ENCODE results near the gene RSPO4.
"Not testable (repeated sequence)": the region's sequence is repeated elsewhere in the genome, so short reads cannot be mapped to it uniquely, and the experiment has no call there.

RSPO4 gene

DNA sequence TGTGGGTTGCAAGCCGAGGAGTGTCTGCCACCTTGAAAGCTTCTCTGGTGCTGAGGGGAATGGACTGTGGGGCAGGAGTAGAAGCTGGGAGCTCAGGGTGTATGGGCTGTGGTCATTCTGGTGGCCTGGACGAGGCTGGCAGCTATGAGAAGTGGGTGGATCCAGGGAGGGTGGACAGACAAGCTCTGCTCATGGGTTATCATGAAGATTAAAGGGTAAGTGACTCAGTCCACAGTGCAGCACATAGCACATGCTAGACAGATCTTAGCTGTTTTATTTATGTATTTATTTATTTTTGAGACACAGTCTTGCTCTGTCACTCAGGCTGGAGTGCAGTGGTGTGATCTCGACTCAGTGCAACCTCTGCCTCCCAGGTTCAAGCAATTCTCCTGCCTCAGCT, 13.8 kb downstream of the RSPO4 start:
- no peak overlapping the region for H3K4me2 ChIP-seq (ENCODE audit: insufficient read depth, low read length)
- H3K4me3 ChIP-seq (ENCODE audit: low read depth in 1 of 2, low read length in 2 of 2): no peak overlapping the region
- no peak for ATAC-seq (ENCODE audit: insufficient read depth, low read depth)
- no peaks in the 10 kb centered on the region for H3K79me2 ChIP-seq (ENCODE audit: insufficient read depth, low read length)
- DNase-seq: no peak
- H3K27me3 ChIP-seq (ENCODE audit: insufficient read depth, low read length, poor library complexity): no peaks in the 10 kb centered on the region
- H2AFZ ChIP-seq (ENCODE audit: low read depth, low read length): no peak overlapping the region
- no peaks in the 10 kb centered on the region for H4K20me1 ChIP-seq (ENCODE audit: insufficient read depth, low read length)
- H3K9ac ChIP-seq (ENCODE audit: low read depth, low read length): no peak overlapping the region
- TF ChIP-seq, protein P1, sequence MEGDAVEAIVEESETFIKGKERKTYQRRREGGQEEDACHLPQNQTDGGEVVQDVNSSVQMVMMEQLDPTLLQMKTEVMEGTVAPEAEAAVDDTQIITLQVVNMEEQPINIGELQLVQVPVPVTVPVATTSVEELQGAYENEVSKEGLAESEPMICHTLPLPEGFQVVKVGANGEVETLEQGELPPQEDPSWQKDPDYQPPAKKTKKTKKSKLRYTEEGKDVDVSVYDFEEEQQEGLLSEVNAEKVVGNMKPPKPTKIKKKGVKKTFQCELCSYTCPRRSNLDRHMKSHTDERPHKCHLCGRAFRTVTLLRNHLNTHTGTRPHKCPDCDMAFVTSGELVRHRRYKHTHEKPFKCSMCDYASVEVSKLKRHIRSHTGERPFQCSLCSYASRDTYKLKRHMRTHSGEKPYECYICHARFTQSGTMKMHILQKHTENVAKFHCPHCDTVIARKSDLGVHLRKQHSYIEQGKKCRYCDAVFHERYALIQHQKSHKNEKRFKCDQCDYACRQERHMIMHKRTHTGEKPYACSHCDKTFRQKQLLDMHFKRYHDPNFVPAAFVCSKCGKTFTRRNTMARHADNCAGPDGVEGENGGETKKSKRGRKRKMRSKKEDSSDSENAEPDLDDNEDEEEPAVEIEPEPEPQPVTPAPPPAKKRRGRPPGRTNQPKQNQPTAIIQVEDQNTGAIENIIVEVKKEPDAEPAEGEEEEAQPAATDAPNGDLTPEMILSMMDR (IDR thresholded peaks at IDR 0.05; ENCODE audit: borderline replicate concordance, extremely low read depth, low read length, poor library complexity, severe bottlenecking): no peak
- no peak for TF ChIP-seq EZH2 (IDR thresholded peaks at IDR 0.05; ENCODE audit: borderline replicate concordance, low read depth, low read length, severe bottlenecking)
- no peak overlapping the region for H3K27ac ChIP-seq (ENCODE audit: low read length)
- no peaks in the 10 kb centered on the region for H3K36me3 ChIP-seq (ENCODE audit: insufficient read depth, low read length)
- no peaks in the 10 kb centered on the region for H3K4me1 ChIP-seq (ENCODE audit: insufficient read depth, low read length)
- H3K9me3 ChIP-seq (ENCODE audit: insufficient read depth, low read length, severe bottlenecking): no peaks in the 10 kb centered on the region

DNA sequence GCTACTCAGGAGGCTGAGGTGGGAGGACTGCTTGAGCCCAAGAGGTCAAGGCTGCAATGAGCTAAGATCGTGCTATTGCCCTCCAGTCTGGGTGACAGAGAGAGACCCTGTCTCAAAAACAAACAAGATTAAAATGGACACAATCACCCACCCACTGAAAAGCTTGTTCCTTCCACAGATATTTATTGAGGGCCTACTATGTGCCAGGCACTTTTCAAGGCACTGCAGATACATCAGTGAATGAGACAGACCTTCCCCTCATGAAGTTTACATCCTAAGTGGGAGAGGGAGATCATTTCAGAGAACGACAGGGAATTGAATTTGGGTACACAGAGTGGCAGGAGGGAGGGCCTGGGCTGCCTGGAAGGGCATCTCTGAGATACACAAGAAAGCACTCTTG, 14.4 kb downstream of the RSPO4 start:
- DNase-seq (no peak), ATAC-seq (ENCODE audit: insufficient read depth, low read depth) (no peak)
- H4K20me1 ChIP-seq (ENCODE audit: insufficient read depth, low read length): no peaks in the 10 kb centered on the region
- no peak overlapping the region for H3K4me3 ChIP-seq (ENCODE audit: low read depth in 1 of 2, low read length in 2 of 2)
- no peak overlapping the region for H2AFZ ChIP-seq (ENCODE audit: low read depth, low read length)
- peaks cover 1% of the 10 kb centered on the region for H3K27me3 ChIP-seq (ENCODE audit: insufficient read depth, low read length, poor library complexity)
- no peaks in the 10 kb centered on the region for H3K36me3 ChIP-seq (ENCODE audit: insufficient read depth, low read length)
- no peak for TF ChIP-seq EZH2 (IDR thresholded peaks at IDR 0.05; ENCODE audit: borderline replicate concordance, low read depth, low read length, severe bottlenecking)
- TF ChIP-seq, protein P1 (IDR thresholded peaks at IDR 0.05; ENCODE audit: borderline replicate concordance, extremely low read depth, low read length, poor library complexity, severe bottlenecking): no peak
- H3K27ac ChIP-seq (ENCODE audit: low read length): no peak overlapping the region
- no peaks in the 10 kb centered on the region for H3K4me1 ChIP-seq (ENCODE audit: insufficient read depth, low read length)
- H3K9ac ChIP-seq (ENCODE audit: low read depth, low read length): no peak overlapping the region
- H3K79me2 ChIP-seq (ENCODE audit: insufficient read depth, low read length): no peaks in the 10 kb centered on the region
- no peak overlapping the region for H3K4me2 ChIP-seq (ENCODE audit: insufficient read depth, low read length)
- no peaks in the 10 kb centered on the region for H3K9me3 ChIP-seq (ENCODE audit: insufficient read depth, low read length, severe bottlenecking)

DNA sequence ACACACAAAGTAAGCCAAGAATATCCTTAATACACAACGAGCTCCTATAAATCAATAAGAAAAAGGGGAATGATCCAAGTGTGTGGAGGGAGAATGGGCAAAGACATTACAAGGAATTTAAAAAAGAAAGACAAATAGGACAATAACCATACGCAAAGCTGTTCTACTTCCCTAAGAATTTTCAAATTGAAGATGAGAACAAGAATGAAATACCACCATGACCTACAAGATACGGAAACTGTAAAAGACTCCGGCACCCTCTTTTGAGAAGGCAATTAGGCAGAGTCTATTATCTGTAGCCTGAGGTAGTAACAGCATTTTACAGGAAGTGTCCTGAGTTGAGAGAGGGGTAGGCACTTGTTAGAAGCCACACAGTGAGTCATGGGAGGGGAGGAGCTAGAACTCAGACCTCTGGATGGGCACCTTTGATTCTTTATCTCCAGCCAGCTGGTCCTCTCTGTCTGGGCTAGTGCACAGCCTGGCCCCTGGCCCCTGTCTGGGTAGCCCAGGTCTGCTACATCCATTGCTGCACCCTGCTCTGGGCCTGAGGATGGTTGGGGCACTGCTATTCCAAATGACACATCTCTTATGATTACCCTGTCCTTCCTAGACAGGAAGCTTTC, 15.3 kb downstream of the RSPO4 start:
- no peak for DNase-seq
- H3K4me3 ChIP-seq (ENCODE audit: low read depth in 1 of 2, low read length in 2 of 2): no peak overlapping the region
- H3K36me3 ChIP-seq (ENCODE audit: insufficient read depth, low read length): no peaks in the 10 kb centered on the region
- no peak overlapping the region for H3K4me2 ChIP-seq (ENCODE audit: insufficient read depth, low read length)
- TF ChIP-seq, protein P1 (IDR thresholded peaks at IDR 0.05; ENCODE audit: borderline replicate concordance, extremely low read depth, low read length, poor library complexity, severe bottlenecking): no peak
- TF ChIP-seq EZH2 (IDR thresholded peaks at IDR 0.05; ENCODE audit: borderline replicate concordance, low read depth, low read length, severe bottlenecking): no peak
- ATAC-seq (ENCODE audit: insufficient read depth, low read depth): no peak
- H3K9me3 ChIP-seq (ENCODE audit: insufficient read depth, low read length, severe bottlenecking): no peaks in the 10 kb centered on the region
- no peaks in the 10 kb centered on the region for H4K20me1 ChIP-seq (ENCODE audit: insufficient read depth, low read length)
- no peak overlapping the region for H3K9ac ChIP-seq (ENCODE audit: low read depth, low read length)
- peaks cover 5% of the 10 kb centered on the region for H3K27me3 ChIP-seq (ENCODE audit: insufficient read depth, low read length, poor library complexity)
- H2AFZ ChIP-seq (ENCODE audit: low read depth, low read length): no peak overlapping the region
- no peaks in the 10 kb centered on the region for H3K4me1 ChIP-seq (ENCODE audit: insufficient read depth, low read length)
- no peaks in the 10 kb centered on the region for H3K79me2 ChIP-seq (ENCODE audit: insufficient read depth, low read length)
- H3K27ac ChIP-seq (ENCODE audit: low read length): no peak overlapping the region

DNA sequence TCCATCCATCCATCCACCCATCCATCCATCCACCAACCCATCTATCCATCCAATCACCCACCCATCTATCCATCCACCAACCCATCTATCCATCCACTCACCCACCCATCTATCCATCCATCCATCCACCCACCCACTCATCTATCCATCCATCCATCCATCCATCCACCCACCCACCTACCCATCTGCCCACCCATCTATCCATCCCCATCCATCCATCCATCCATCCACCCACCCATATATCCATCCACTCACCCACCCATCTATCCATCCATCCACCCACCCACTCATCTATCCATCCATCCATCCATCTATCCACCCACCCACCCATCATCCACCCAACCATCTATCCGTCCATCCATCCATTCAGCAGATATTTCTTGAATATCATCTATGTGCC, 17.1 kb downstream of the RSPO4 start:
- H3K9me3 ChIP-seq (ENCODE audit: insufficient read depth, low read length, severe bottlenecking); H3K79me2 ChIP-seq (ENCODE audit: insufficient read depth, low read length); H4K20me1 ChIP-seq (ENCODE audit: insufficient read depth, low read length); H2AFZ ChIP-seq (ENCODE audit: low read depth, low read length); ATAC-seq (ENCODE audit: insufficient read depth, low read depth); DNase-seq; H3K4me1 ChIP-seq (ENCODE audit: insufficient read depth, low read length); H3K36me3 ChIP-seq (ENCODE audit: insufficient read depth, low read length); H3K27ac ChIP-seq (ENCODE audit: low read length); H3K4me2 ChIP-seq (ENCODE audit: insufficient read depth, low read length); H3K9ac ChIP-seq (ENCODE audit: low read depth, low read length); H3K4me3 ChIP-seq (ENCODE audit: low read depth in 1 of 2, low read length in 2 of 2): not testable (repeated sequence)
- peaks cover 15% of the 10 kb centered on the region for H3K27me3 ChIP-seq (ENCODE audit: insufficient read depth, low read length, poor library complexity)

All from DND-41 (cell line).